Measurements from ENCODE around the gene SFN. TPM values are rescaled to one million over a fixed set of nuclear protein-coding genes. Genes with fewer than 3 reads are reported as not detected.

SFN gene
- total and polyA plus RNA-seq, 2 of the 13 experiments (the other 11 are each of a cell fraction or from before 2014, with no cell fraction given): 4.3 to 5.6 TPM

DNA sequence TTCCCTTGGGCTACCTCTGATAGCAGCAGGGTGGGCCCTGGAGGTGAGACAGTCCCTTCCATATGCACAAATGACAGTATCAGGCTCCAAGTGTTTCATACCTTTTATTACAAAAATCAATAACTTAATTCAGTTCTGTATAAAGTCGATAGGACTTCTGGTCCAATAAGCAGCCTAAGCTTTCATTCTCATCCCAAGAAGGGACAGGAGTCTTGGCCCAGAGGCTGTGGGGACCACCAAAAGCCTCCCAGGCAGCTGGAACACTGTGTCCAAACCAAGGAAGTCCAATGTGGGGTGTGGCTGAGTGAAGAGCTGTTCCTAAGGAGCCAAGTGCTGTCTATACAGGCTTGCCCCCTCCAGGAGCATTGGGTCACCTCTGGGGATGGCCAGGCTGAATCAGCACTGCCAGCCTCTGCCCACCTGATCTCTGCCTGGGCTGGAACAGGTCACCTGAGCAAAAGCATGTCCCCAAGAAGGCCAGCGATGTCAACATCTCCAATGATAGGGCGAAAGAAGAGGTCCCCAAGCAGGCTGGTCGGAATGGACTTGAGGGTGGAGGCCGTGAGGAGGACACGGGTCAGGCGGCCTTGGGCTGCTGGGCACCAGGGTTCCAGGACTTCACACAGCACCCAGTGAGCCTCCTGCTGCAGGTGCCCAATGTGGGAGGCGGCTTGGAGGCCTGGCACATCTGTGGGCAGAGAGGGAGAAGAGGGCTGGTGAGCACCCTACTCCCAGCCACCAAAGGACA lies 48.6 kb downstream of the SFN start (continued):
- TF ChIP-seq ZBTB38 (CRISPR knock-in tag; IDR thresholded peaks at IDR 0.05): no peak
- peak; percentile 69; the same call in 1 of the 2 replicates for TF ChIP-seq ZNF724P (CRISPR knock-in tag; IDR thresholded peaks at IDR 0.05; ENCODE audit: borderline replicate concordance)
- TF ChIP-seq TCF12 (IDR thresholded peaks at IDR 0.05): no peak
- no peak for TF ChIP-seq TCF12 (CRISPR knock-in tag; IDR thresholded peaks at IDR 0.05)
- TF ChIP-seq TAF1 (CRISPR knock-in tag; IDR thresholded peaks at IDR 0.05): no peak; the same call in 1 of the 2 replicates
- TF ChIP-seq NR2F2 (IDR thresholded peaks at IDR 0.05; ENCODE audit: borderline replicate concordance, low read depth): no peak
- 0 out of 2 replicates have a peak, but pooled peaks have one; percentile 23 for TF ChIP-seq ETV5 (CRISPR knock-in tag; IDR thresholded peaks at IDR 0.05; ENCODE audit: borderline replicate concordance)
- TF ChIP-seq ZNF207 (IDR thresholded peaks at IDR 0.05; ENCODE audit: borderline replicate concordance): no peak
- TF ChIP-seq, protein P1, sequence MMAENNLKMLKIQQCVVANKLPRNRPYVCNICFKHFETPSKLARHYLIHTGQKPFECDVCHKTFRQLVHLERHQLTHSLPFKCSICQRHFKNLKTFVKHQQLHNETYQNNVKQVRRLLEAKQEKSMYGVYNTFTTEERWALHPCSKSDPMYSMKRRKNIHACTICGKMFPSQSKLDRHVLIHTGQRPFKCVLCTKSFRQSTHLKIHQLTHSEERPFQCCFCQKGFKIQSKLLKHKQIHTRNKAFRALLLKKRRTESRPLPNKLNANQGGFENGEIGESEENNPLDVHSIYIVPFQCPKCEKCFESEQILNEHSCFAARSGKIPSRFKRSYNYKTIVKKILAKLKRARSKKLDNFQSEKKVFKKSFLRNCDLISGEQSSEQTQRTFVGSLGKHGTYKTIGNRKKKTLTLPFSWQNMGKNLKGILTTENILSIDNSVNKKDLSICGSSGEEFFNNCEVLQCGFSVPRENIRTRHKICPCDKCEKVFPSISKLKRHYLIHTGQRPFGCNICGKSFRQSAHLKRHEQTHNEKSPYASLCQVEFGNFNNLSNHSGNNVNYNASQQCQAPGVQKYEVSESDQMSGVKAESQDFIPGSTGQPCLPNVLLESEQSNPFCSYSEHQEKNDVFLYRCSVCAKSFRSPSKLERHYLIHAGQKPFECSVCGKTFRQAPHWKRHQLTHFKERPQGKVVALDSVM (CRISPR knock-in tag; IDR thresholded peaks at IDR 0.05): no peak
- TF ChIP-seq ZNF547 (CRISPR knock-in tag; IDR thresholded peaks at IDR 0.05): no peak
- TF ChIP-seq IRF9 (CRISPR knock-in tag; IDR thresholded peaks at IDR 0.05; ENCODE audit: borderline replicate concordance): 0 out of 2 replicates have a peak, but pooled peaks have one; percentile 72
- no peak for TF ChIP-seq PBX2 (CRISPR knock-in tag; IDR thresholded peaks at IDR 0.05)
- TF ChIP-seq, protein P2, sequence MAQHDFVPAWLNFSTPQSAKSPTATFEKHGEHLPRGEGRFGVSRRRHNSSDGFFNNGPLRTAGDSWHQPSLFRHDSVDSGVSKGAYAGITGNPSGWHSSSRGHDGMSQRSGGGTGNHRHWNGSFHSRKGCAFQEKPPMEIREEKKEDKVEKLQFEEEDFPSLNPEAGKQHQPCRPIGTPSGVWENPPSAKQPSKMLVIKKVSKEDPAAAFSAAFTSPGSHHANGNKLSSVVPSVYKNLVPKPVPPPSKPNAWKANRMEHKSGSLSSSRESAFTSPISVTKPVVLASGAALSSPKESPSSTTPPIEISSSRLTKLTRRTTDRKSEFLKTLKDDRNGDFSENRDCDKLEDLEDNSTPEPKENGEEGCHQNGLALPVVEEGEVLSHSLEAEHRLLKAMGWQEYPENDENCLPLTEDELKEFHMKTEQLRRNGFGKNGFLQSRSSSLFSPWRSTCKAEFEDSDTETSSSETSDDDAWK (CRISPR knock-in tag; IDR thresholded peaks at IDR 0.05): no peak
- TF ChIP-seq, protein P3, sequence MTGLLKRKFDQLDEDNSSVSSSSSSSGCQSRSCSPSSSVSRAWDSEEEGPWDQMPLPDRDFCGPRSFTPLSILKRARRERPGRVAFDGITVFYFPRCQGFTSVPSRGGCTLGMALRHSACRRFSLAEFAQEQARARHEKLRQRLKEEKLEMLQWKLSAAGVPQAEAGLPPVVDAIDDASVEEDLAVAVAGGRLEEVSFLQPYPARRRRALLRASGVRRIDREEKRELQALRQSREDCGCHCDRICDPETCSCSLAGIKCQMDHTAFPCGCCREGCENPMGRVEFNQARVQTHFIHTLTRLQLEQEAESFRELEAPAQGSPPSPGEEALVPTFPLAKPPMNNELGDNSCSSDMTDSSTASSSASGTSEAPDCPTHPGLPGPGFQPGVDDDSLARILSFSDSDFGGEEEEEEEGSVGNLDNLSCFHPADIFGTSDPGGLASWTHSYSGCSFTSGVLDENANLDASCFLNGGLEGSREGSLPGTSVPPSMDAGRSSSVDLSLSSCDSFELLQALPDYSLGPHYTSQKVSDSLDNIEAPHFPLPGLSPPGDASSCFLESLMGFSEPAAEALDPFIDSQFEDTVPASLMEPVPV (CRISPR knock-in tag; IDR thresholded peaks at IDR 0.05): no peak
- no peak for TF ChIP-seq ARNT2 (CRISPR knock-in tag; IDR thresholded peaks at IDR 0.05; ENCODE audit: low read depth)
- 0 out of 2 replicates have a peak, but pooled peaks have one; percentile 32 for TF ChIP-seq KAT7 (CRISPR knock-in tag; IDR thresholded peaks at IDR 0.05; ENCODE audit: borderline replicate concordance)
- no peak for TF ChIP-seq NAIF1 (CRISPR knock-in tag; IDR thresholded peaks at IDR 0.05; ENCODE audit: borderline replicate concordance)
- TF ChIP-seq ZNF768 (CRISPR knock-in tag; IDR thresholded peaks at IDR 0.05): peak; percentile 40; the same call in 1 of the 2 replicates
- TF ChIP-seq GATAD2A (CRISPR knock-in tag; IDR thresholded peaks at IDR 0.05): no peak
- TF ChIP-seq PTBP1 (IDR thresholded peaks at IDR 0.05; ENCODE audit: low read depth, low read length, poor library complexity, severe bottlenecking): no peak
- no peak for TF ChIP-seq ZNF230 (CRISPR knock-in tag; IDR thresholded peaks at IDR 0.05)

All from HepG2 (cell line).